ENCODE data around the gene GRB2.

- TF ChIP-seq MAX (IDR thresholded peaks at IDR 0.05) (no peak), ZBTB7A (IDR thresholded peaks at IDR 0.05; ENCODE audit: low read depth) (no peak), REST (IDR thresholded peaks at IDR 0.05; ENCODE audit: low read depth) (no peak), TEAD4 (IDR thresholded peaks at IDR 0.05) (no peak), FOXM1 (IDR thresholded peaks at IDR 0.05; ENCODE audit: borderline replicate concordance, low read depth) (no peak), CEBPB (IDR thresholded peaks at IDR 0.05) (no peak), CREB1 (IDR thresholded peaks at IDR 0.05; ENCODE audit: low read depth) (no peak), TAF1 (IDR thresholded peaks at IDR 0.05; ENCODE audit: low read depth) (no peak), RAD21 (IDR thresholded peaks at IDR 0.05; ENCODE audit: low read depth) (no peak), USF1 (IDR thresholded peaks at IDR 0.05) (no peak), EP300 (IDR thresholded peaks at IDR 0.05; ENCODE audit: borderline replicate concordance) (no peak), EGR1 (IDR thresholded peaks at IDR 0.05) (no peak)
These were observed 133.3 kb downstream of the GRB2 start for GRCh38 chr17:75271955-75272847.
